Skeletal muscle satellite cell (primary cell): ENCODE results near the gene SPACDR.

ENCODE experiments used
- H3K27me3 ChIP-seq: 2 replicates; pipeline ENCODE4 v1.7.0; 2013; ENCODE audit warnings: low read length; ENCODE audit not compliant: control insufficient read depth, insufficient read depth
- H3K36me3 ChIP-seq: 2 replicates; pipeline ENCODE4 v1.7.0; 2013; ENCODE audit warnings: mild to moderate bottlenecking, control low read depth, low read length; ENCODE audit not compliant: insufficient read depth
- H3K4me1 ChIP-seq: 2 replicates; pipeline ENCODE4 v1.7.0; 2013; ENCODE audit warnings: low read length; ENCODE audit not compliant: control insufficient read depth, insufficient read depth
- H3K4me2 ChIP-seq: 2 replicates; pipeline ENCODE4 v1.7.0; 2013; ENCODE audit warnings: mild to moderate bottlenecking, low read length
- H3K4me3 ChIP-seq: 2 replicates; pipeline ENCODE4 v1.7.0; 2013; ENCODE audit warnings: low read length
- H3K9ac ChIP-seq: 2 replicates; pipeline ENCODE4 v1.7.0; 2013; ENCODE audit warnings: mild to moderate bottlenecking, low read depth, low read length, moderate library complexity
- H3K9me3 ChIP-seq: replicated peaks from 2 replicates; pipeline ENCODE4 v1.7.0; 2013; ENCODE audit warnings: mild to moderate bottlenecking, control low read depth, low read length

The SPACDR gene

GRCh38 chr7:100438172-100438571 lies 25.9 kb downstream of the SPACDR start:
- Histone ChIP-seq H3K4me1 (peaks cover 24% of the 10 kb centered on the region), H3K4me3 (no peak overlapping the region), H3K9ac (no peak overlapping the region), H3K27me3 (no peaks in the 10 kb centered on the region), H3K9me3 (no peaks in the 10 kb centered on the region), H3K36me3 (peaks cover 17% of the 10 kb centered on the region), H3K4me2 (no peak overlapping the region)

- no peaks in the 10 kb centered on the region for H3K27me3 ChIP-seq
- no peaks in the 10 kb centered on the region for H3K9me3 ChIP-seq
- H3K4me3 ChIP-seq: no peak overlapping the region
- H3K36me3 ChIP-seq: peaks cover 25% of the 10 kb centered on the region
- H3K4me2 ChIP-seq: peak overlapping the region; percentile 98
- peak overlapping the region; percentile 91 for H3K9ac ChIP-seq
- H3K4me1 ChIP-seq: peaks cover 28% of the 10 kb centered on the region
Observed at GRCh38 chr7:100437150-100438100, 26.6 kb downstream of the SPACDR start.

- Histone ChIP-seq H3K9me3 (no peaks in the 10 kb centered on the region), H3K27me3 (no peaks in the 10 kb centered on the region), H3K9ac (peak overlapping the region; percentile 91), H3K36me3 (peaks cover 42% of the 10 kb centered on the region), H3K4me3 (peak overlapping the region; percentile 88), H3K4me1 (peaks cover 45% of the 10 kb centered on the region), H3K4me2 (peak overlapping the region; percentile 98)
Observed at GRCh38 chr7:100435401-100436304, 28.4 kb downstream of the SPACDR start.

GRCh38 chr7:100434297-100435144 lies 29.5 kb downstream of the SPACDR start:
- Histone ChIP-seq H3K9me3 (no peaks in the 10 kb centered on the region), H3K4me2 (peak overlapping the region; percentile 98), H3K4me3 (peak overlapping the region; percentile 88), H3K4me1 (peaks cover 45% of the 10 kb centered on the region), H3K36me3 (peaks cover 45% of the 10 kb centered on the region), H3K9ac (peak overlapping the region; percentile 91), H3K27me3 (no peaks in the 10 kb centered on the region)

GRCh38 chr7:100433592-100434296 lies 30.3 kb downstream of the SPACDR start:
- no peaks in the 10 kb centered on the region for H3K9me3 ChIP-seq
- H3K4me2 ChIP-seq: no peak overlapping the region
- no peaks in the 10 kb centered on the region for H3K27me3 ChIP-seq
- H3K4me1 ChIP-seq: peaks cover 39% of the 10 kb centered on the region
- peaks cover 45% of the 10 kb centered on the region for H3K36me3 ChIP-seq
- peak overlapping the region; percentile 7 for H3K9ac ChIP-seq
- no peak overlapping the region for H3K4me3 ChIP-seq

GRCh38 chr7:100433276-100433591 lies 30.8 kb downstream of the SPACDR start:
- Histone ChIP-seq H3K4me3 (no peak overlapping the region), H3K4me2 (no peak overlapping the region), H3K9me3 (no peaks in the 10 kb centered on the region), H3K4me1 (peaks cover 39% of the 10 kb centered on the region), H3K36me3 (peaks cover 45% of the 10 kb centered on the region), H3K9ac (peak overlapping the region; percentile 7), H3K27me3 (no peaks in the 10 kb centered on the region)

GRCh38 chr7:100432621-100433275 lies 31.3 kb downstream of the SPACDR start:
- Histone ChIP-seq H3K4me3 (no peak overlapping the region), H3K4me1 (peaks cover 42% of the 10 kb centered on the region), H3K9me3 (no peaks in the 10 kb centered on the region), H3K36me3 (peaks cover 45% of the 10 kb centered on the region), H3K27me3 (no peaks in the 10 kb centered on the region), H3K4me2 (peak overlapping the region; percentile 95), H3K9ac (no peak overlapping the region)

GRCh38 chr7:100432053-100432452 lies 32.0 kb downstream of the SPACDR start:
- H3K4me3 ChIP-seq: peak overlapping the region; percentile 89
- no peaks in the 10 kb centered on the region for H3K9me3 ChIP-seq
- H3K4me1 ChIP-seq: peaks cover 40% of the 10 kb centered on the region
- no peaks in the 10 kb centered on the region for H3K27me3 ChIP-seq
- H3K9ac ChIP-seq: peak overlapping the region; percentile 99
- H3K4me2 ChIP-seq: peak overlapping the region; percentile 95
- H3K36me3 ChIP-seq: peaks cover 45% of the 10 kb centered on the region

- Histone ChIP-seq H3K9ac (peak overlapping the region; percentile 99), H3K27me3 (no peaks in the 10 kb centered on the region), H3K9me3 (no peaks in the 10 kb centered on the region), H3K4me1 (peaks cover 39% of the 10 kb centered on the region), H3K4me3 (peak overlapping the region; percentile 89), H3K36me3 (peaks cover 45% of the 10 kb centered on the region), H3K4me2 (peak overlapping the region; percentile 95)
Observed at GRCh38 chr7:100431286-100431735, 32.7 kb downstream of the SPACDR start.
